Measurements from ENCODE around the gene B4GALT5. TPM values are rescaled to one million over a fixed set of nuclear protein-coding genes. Genes with fewer than 3 reads are reported as not detected.

The B4GALT5 gene
- total RNA-seq, 2 donors from 2014 or later: 9.3 to 12.2 TPM

GRCh38 chr20:49592120-49592519 lies 121.6 kb downstream of the B4GALT5 start:
- H3K27ac ChIP-seq: no peak overlapping the region
- no peaks in the 10 kb centered on the region for H3K4me1 ChIP-seq
- no peaks in the 10 kb centered on the region for H3K27me3 ChIP-seq
- H3K9me3 ChIP-seq: no peaks in the 10 kb centered on the region
- intact Hi-C loops (cut with DNase I): no loop called here
- DNase-seq (no peak), ATAC-seq (no peak)
- H3K36me3 ChIP-seq (replicated peaks in 1 of 2; ENCODE audit: insufficient read depth in 1 of 2, low read depth in 2 of 2): no peaks in the 10 kb centered on the region
- TF ChIP-seq CTCF (IDR thresholded peaks at IDR 0.05) (no peak), POLR2A (IDR thresholded peaks at IDR 0.05) (no peak)
- no peak overlapping the region for H3K4me3 ChIP-seq

- intact Hi-C loops (cut with DNase I): no loop called here
- DNase-seq (no peak), ATAC-seq (no peak)
Observed at GRCh38 chr20:49591217-49591865, 122.3 kb downstream of the B4GALT5 start.

GRCh38 chr20:49590163-49591017 lies 123.3 kb downstream of the B4GALT5 start:
- H3K4me3 ChIP-seq: no peak overlapping the region
- H3K9me3 ChIP-seq: no peaks in the 10 kb centered on the region
- ATAC-seq: no peak
- no peaks in the 10 kb centered on the region for H3K27me3 ChIP-seq
- TF ChIP-seq CTCF (IDR thresholded peaks at IDR 0.05): no peak
- no peak for TF ChIP-seq POLR2A (IDR thresholded peaks at IDR 0.05)
- 79 to 86% methylated on average over 8 of the region's 8 CpGs for WGBS, 2 donors
- H3K27ac ChIP-seq: no peak overlapping the region
- DNase-seq: no peak
- H3K36me3 ChIP-seq (replicated peaks in 1 of 2; ENCODE audit: insufficient read depth in 1 of 2, low read depth in 2 of 2): no peaks in the 10 kb centered on the region
- no peaks in the 10 kb centered on the region for H3K4me1 ChIP-seq
- intact Hi-C loops (cut with DNase I): no loop called here

More at GRCh38 chr20:49591217-49591865, 122.3 kb downstream of the B4GALT5 start:
- WGBS, 2 donors: 76 to 80% methylated on average over 4 of the region's 4 CpGs
- H3K4me1 ChIP-seq: no peaks in the 10 kb centered on the region
- no peaks in the 10 kb centered on the region for H3K36me3 ChIP-seq (replicated peaks in 1 of 2; ENCODE audit: insufficient read depth in 1 of 2, low read depth in 2 of 2)
- no peak overlapping the region for H3K4me3 ChIP-seq
- no peaks in the 10 kb centered on the region for H3K9me3 ChIP-seq
- TF ChIP-seq POLR2A (IDR thresholded peaks at IDR 0.05) (no peak), CTCF (IDR thresholded peaks at IDR 0.05) (no peak)
- H3K27ac ChIP-seq: no peak overlapping the region
- no peaks in the 10 kb centered on the region for H3K27me3 ChIP-seq

- Histone ChIP-seq H3K27ac (no peak overlapping the region), H3K27me3 (no peaks in the 10 kb centered on the region), H3K4me3 (no peak overlapping the region), H3K9me3 (no peaks in the 10 kb centered on the region), H3K4me1 (peaks cover 4% of the 10 kb centered on the region), H3K36me3 (replicated peaks in 1 of 2; ENCODE audit: insufficient read depth in 1 of 2, low read depth in 2 of 2) (no peaks in the 10 kb centered on the region)
- intact Hi-C loops (cut with DNase I): no loop called here
- ATAC-seq (no peak), DNase-seq (no peak)
- TF ChIP-seq POLR2A (IDR thresholded peaks at IDR 0.05): no peak
- no peak for TF ChIP-seq CTCF (IDR thresholded peaks at IDR 0.05)
- WGBS, 2 donors: 87 to 89% methylated on average over 6 of the region's 6 CpGs
Observed at GRCh38 chr20:49589747-49590146, 123.9 kb downstream of the B4GALT5 start.

Measured in body of pancreas (tissue), 4 donors.